BLaER1 (cell line): Measurements from ENCODE around the gene SLC25A42.

Experiments used
- H3K27ac ChIP-seq: shearing (Covaris generic); formaldehyde crosslinking; 2 replicates; pipeline ENCODE4 v1.8.1; 2022
- H3K27me3 ChIP-seq: shearing (Covaris generic); formaldehyde crosslinking; 2 replicates; pipeline ENCODE4 v1.8.1; 2022
- H3K36me3 ChIP-seq: shearing (Covaris generic); formaldehyde crosslinking; 2 replicates; pipeline ENCODE4 v1.8.1; 2022
- H3K4me1 ChIP-seq: shearing (Covaris generic); formaldehyde crosslinking; 2 replicates; pipeline ENCODE4 v1.8.1; 2022
- H3K4me2 ChIP-seq: shearing (Covaris generic); formaldehyde crosslinking; 2 replicates; pipeline ENCODE4 v1.8.1; 2022
- H3K4me3 ChIP-seq: shearing (Covaris generic); formaldehyde crosslinking; 2 replicates; pipeline ENCODE4 v1.8.1; 2022
- H3K9ac ChIP-seq: shearing (Covaris generic); formaldehyde crosslinking; 2 replicates; pipeline ENCODE4 v1.8.1; 2022
- H3K9me3 ChIP-seq: shearing (Covaris generic); formaldehyde crosslinking; 2 replicates; pipeline ENCODE4 v1.8.1; 2022
- H4K20me1 ChIP-seq: shearing (Covaris generic); formaldehyde crosslinking; 2 replicates; pipeline ENCODE4 v1.8.1; 2022
- Cebpa-rat ChIP-seq: shearing (Covaris generic); IDR thresholded peaks from 2 replicates; pipeline ENCODE4 v1.8.1; 2022

SLC25A42 gene

GRCh38 chr19:19110410-19111135 lies 46.8 kb downstream of the SLC25A42 start:
- Histone ChIP-seq H3K4me1 (peaks cover 73% of the 10 kb centered on the region), H3K4me2 (peak overlapping the region; percentile 86), H3K4me3 (no peak overlapping the region), H3K36me3 (peaks cover 10% of the 10 kb centered on the region; the same call in 1 of the 2 replicates), H3K27me3 (no peaks in the 10 kb centered on the region), H3K27ac (0 out of 2 replicates have a peak overlapping the region, but pooled peaks have one; percentile 60), H3K9me3 (no peaks in the 10 kb centered on the region), H3K9ac (no peak overlapping the region), H4K20me1 (peaks cover 29% of the 10 kb centered on the region)
- TF ChIP-seq Cebpa-rat = no peak

- no peak overlapping the region for H3K4me3 ChIP-seq
- peak overlapping the region; percentile 60 for H3K27ac ChIP-seq
- peaks cover 69% of the 10 kb centered on the region for H3K4me1 ChIP-seq
- peaks cover 16% of the 10 kb centered on the region; the same call in 1 of the 2 replicates for H3K36me3 ChIP-seq
- H3K9me3 ChIP-seq = no peaks in the 10 kb centered on the region
- no peaks in the 10 kb centered on the region for H3K27me3 ChIP-seq
- no peak for TF ChIP-seq Cebpa-rat
- H3K4me2 ChIP-seq = peak overlapping the region; percentile 86
- peak overlapping the region; percentile 62; the same call in 1 of the 2 replicates for H3K9ac ChIP-seq
- H4K20me1 ChIP-seq = peaks cover 29% of the 10 kb centered on the region
Observed at GRCh38 chr19:19111136-19111835, 47.5 kb downstream of the SLC25A42 start.

GRCh38 chr19:19111967-19112580 lies 48.3 kb downstream of the SLC25A42 start:
- H3K4me2 ChIP-seq = peak overlapping the region; percentile 86
- no peak overlapping the region; the same call in 1 of the 2 replicates for H3K4me3 ChIP-seq
- H3K27me3 ChIP-seq = no peaks in the 10 kb centered on the region
- no peak for TF ChIP-seq Cebpa-rat
- H3K9me3 ChIP-seq = no peaks in the 10 kb centered on the region
- peak overlapping the region; percentile 62 for H3K9ac ChIP-seq
- H3K36me3 ChIP-seq = peaks cover 24% of the 10 kb centered on the region
- H3K4me1 ChIP-seq = peaks cover 61% of the 10 kb centered on the region
- peak overlapping the region; percentile 60 for H3K27ac ChIP-seq
- peaks cover 29% of the 10 kb centered on the region for H4K20me1 ChIP-seq

GRCh38 chr19:19113040-19113626 lies 49.3 kb downstream of the SLC25A42 start:
- peaks cover 29% of the 10 kb centered on the region for H4K20me1 ChIP-seq
- H3K27me3 ChIP-seq = no peaks in the 10 kb centered on the region
- peaks cover 22% of the 10 kb centered on the region for H3K36me3 ChIP-seq
- TF ChIP-seq Cebpa-rat = no peak
- no peak overlapping the region; the same call in 1 of the 2 replicates for H3K9ac ChIP-seq
- no peak overlapping the region for H3K4me3 ChIP-seq
- peak overlapping the region; percentile 24 for H3K27ac ChIP-seq
- H3K4me2 ChIP-seq = peak overlapping the region; percentile 86
- H3K4me1 ChIP-seq = peaks cover 53% of the 10 kb centered on the region
- no peaks in the 10 kb centered on the region for H3K9me3 ChIP-seq

- Histone ChIP-seq H3K4me2 (no peak overlapping the region), H3K4me3 (no peak overlapping the region), H4K20me1 (peaks cover 17% of the 10 kb centered on the region), H3K4me1 (peaks cover 32% of the 10 kb centered on the region), H3K9ac (no peak overlapping the region), H3K27ac (no peak overlapping the region), H3K27me3 (no peaks in the 10 kb centered on the region), H3K36me3 (peaks cover 49% of the 10 kb centered on the region), H3K9me3 (no peaks in the 10 kb centered on the region)
- no peak for TF ChIP-seq Cebpa-rat
Observed at GRCh38 chr19:19115954-19116353, 52.2 kb downstream of the SLC25A42 start.

- peaks cover 81% of the 10 kb centered on the region for H3K36me3 ChIP-seq
- H3K27me3 ChIP-seq = no peaks in the 10 kb centered on the region
- no peak overlapping the region for H3K4me2 ChIP-seq
- no peak overlapping the region for H3K4me3 ChIP-seq
- H3K9me3 ChIP-seq = peaks cover 17% of the 10 kb centered on the region
- no peak overlapping the region for H3K27ac ChIP-seq
- no peak overlapping the region for H3K9ac ChIP-seq
- no peaks in the 10 kb centered on the region for H3K4me1 ChIP-seq
- no peaks in the 10 kb centered on the region for H4K20me1 ChIP-seq
- TF ChIP-seq Cebpa-rat = no peak
Observed at GRCh38 chr19:19119325-19120237, 55.8 kb downstream of the SLC25A42 start.

- no peaks in the 10 kb centered on the region for H3K27me3 ChIP-seq
- no peaks in the 10 kb centered on the region for H3K4me1 ChIP-seq
- H3K4me3 ChIP-seq = no peak overlapping the region
- H3K9ac ChIP-seq = no peak overlapping the region
- H4K20me1 ChIP-seq = no peaks in the 10 kb centered on the region
- H3K36me3 ChIP-seq = peaks cover 86% of the 10 kb centered on the region
- peaks cover 20% of the 10 kb centered on the region for H3K9me3 ChIP-seq
- H3K27ac ChIP-seq = no peak overlapping the region
- H3K4me2 ChIP-seq = no peak overlapping the region
- TF ChIP-seq Cebpa-rat = no peak
Observed at GRCh38 chr19:19120308-19121231, 56.8 kb downstream of the SLC25A42 start.

GRCh38 chr19:19121371-19121770 lies 57.6 kb downstream of the SLC25A42 start:
- no peak overlapping the region for H3K4me2 ChIP-seq
- H3K27me3 ChIP-seq = no peaks in the 10 kb centered on the region
- H3K4me1 ChIP-seq = no peaks in the 10 kb centered on the region
- no peak for TF ChIP-seq Cebpa-rat
- H3K36me3 ChIP-seq = peaks cover 86% of the 10 kb centered on the region
- peaks cover 20% of the 10 kb centered on the region for H3K9me3 ChIP-seq
- H4K20me1 ChIP-seq = no peaks in the 10 kb centered on the region
- no peak overlapping the region for H3K4me3 ChIP-seq
- no peak overlapping the region for H3K9ac ChIP-seq
- no peak overlapping the region for H3K27ac ChIP-seq
